H1 (cell line): ENCODE results near the gene MBTPS1. TPM values are rescaled to one million over a fixed set of nuclear protein-coding genes. Genes with fewer than 3 reads are reported as not detected.

Experiments used
- ATF3 ChIP-seq: IDR thresholded peaks from 2 replicates; pipeline ENCODE4 v1.6.1; 2011; ENCODE audit warnings: low read depth, mild to moderate bottlenecking, low read length; ENCODE audit not compliant: insufficient read depth
- CTBP2 ChIP-seq: IDR thresholded peaks from 2 replicates; pipeline ENCODE4 v1.7.0; 2011; ENCODE audit warnings: borderline replicate concordance, mild to moderate bottlenecking, moderate library complexity, mixed read lengths, low read length; ENCODE audit not compliant: insufficient read depth, insufficient read length
- KDM1A ChIP-seq: fragments of 200-600, 300-600 bp; sonication (generic); IDR thresholded peaks from 2 replicates; pipeline ENCODE4 v1.7.1; 2016; ENCODE audit warnings: mild to moderate bottlenecking, low read length, borderline replicate concordance
- POLR2A ChIP-seq, 2 experiments: IDR thresholded peaks; 1 replicate in 1 of 2; 2 replicates in 1 of 2; pipeline ENCODE4 v1.6.1; 2011; ENCODE audit warnings: low read depth in 2 of 2, low read length in 2 of 2, mild to moderate bottlenecking in 2 of 2; ENCODE audit errors: control extremely low read depth in 1 of 2
- SP4 ChIP-seq: IDR thresholded peaks from 2 replicates; pipeline ENCODE4 v1.6.1; 2012; ENCODE audit warnings: low read length, inconsistent platforms
- SUZ12 ChIP-seq: fragments of 200-600 bp; sonication (generic); IDR thresholded peaks from 2 replicates; pipeline ENCODE4 v1.6.1; 2012; ENCODE audit warnings: mild to moderate bottlenecking, inconsistent platforms, low read length, moderate library complexity, mixed read lengths
- TAF1 ChIP-seq: IDR thresholded peaks from 2 replicates; pipeline ENCODE4 v1.6.1; 2011; ENCODE audit warnings: mild to moderate bottlenecking, low read depth, low read length
- ZNF274 ChIP-seq: IDR thresholded peaks from 2 replicates; pipeline ENCODE4 v1.7.0; 2012; ENCODE audit warnings: low read length, borderline replicate concordance; ENCODE audit errors: extremely low read depth
- polyA plus RNA-seq, 7 experiments: library from polyadenylated mRNA; depleted of rRNA in 3 of 7; stranded (reverse) in 5 of 7; unstranded in 2 of 7; fragments of >200 nt in 5 of 7; fragments of 200-250 nt in 2 of 7; gene quantifications; 1 replicate in 5 of 7; 2 replicates in 1 of 7; 4 replicates in 1 of 7; pipeline versions ENCODE4 v1.2.1 to v1.2.3, GENCODE V29; 2011 to 2013; ENCODE audit warnings: missing spikeins in 2 of 7, mixed read lengths in 2 of 7
- total RNA-seq: library from RNA; stranded (reverse); fragmentation: NEBNext Ultra II Directional; extraction: Animal tissue kit (Norgen Biotek cat#: 25700); gene quantifications from 2 replicates; pipeline ENCODE4 v1.2.1, GENCODE V29; 2021

Gene MBTPS1
- total and polyA plus RNA-seq, 2 of the 8 experiments (the other 6 are each of a cell fraction or from before 2014, with no cell fraction given) = 30.6 to 53.3 TPM

DNA sequence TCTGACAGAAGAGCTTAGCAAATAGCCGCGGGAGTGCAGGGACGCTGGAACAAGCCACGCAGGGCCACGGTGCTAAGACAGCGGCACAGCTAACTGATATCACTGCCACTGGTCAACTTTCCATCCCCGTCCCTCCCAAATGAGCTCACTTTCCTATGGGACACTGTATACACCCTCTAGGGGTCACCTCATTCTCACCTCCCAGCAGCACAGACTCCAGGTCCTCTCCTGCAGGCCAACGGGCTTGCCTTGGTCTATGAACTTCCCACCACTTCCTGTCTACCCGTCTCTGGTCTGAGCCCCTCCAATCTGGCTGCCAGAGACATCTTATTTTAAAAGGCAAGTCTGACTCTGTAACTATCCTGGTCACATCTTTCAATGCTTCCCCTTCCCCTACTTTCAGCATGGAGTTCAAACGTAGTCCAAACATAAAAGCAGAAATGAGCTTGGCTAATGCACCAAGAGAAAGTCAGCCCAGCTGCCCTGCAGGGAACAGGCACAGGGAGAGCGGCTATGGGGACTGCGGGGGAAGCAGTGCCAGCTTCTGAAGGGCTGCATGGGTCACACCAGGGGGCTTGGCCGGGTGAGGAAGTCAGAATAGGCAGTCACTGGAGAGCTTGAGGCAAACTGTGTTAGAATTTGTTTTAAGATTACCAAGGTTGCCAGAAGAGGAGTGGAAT lies 47.8 kb downstream of the MBTPS1 start (continued):
- TF ChIP-seq POLR2A (IDR thresholded peaks at IDR 0.05; ENCODE audit: control extremely low read depth in 1 of 2, low read depth in 2 of 2, low read length in 2 of 2) = no peak
- TF ChIP-seq TAF1 = no peak
- no peak for TF ChIP-seq ATF3
- TF ChIP-seq SP4 = no peak
- TF ChIP-seq SUZ12 = no peak
- TF ChIP-seq CTBP2 = no peak
- TF ChIP-seq ZNF274 = no peak
- TF ChIP-seq KDM1A = no peak
